GM23338 (cell line): ENCODE measurements around the gene PECR.

Experiments
- CREB1 ChIP-seq: fragments of 250-450 bp; sonication (Bioruptor Pico); IDR thresholded peaks from 2 replicates; pipeline ENCODE4 v1.5.0; 2020; ENCODE audit warnings: low read depth, mild to moderate bottlenecking, moderate library complexity
- CTCF ChIP-seq, 2 experiments: fragments of 200-600 bp in 1 of 2; sonication (generic) in 1 of 2; conservative IDR thresholded peaks; 2 replicates each; pipeline versions ENCODE4 v1.5.1 to v1.6.1; 2016 to 2017; ENCODE audit warnings: antibody characterized with exemption in 2 of 2, low read depth in 2 of 2, mild to moderate bottlenecking in 2 of 2, moderate library complexity in 1 of 2
- EZH2phosphoT487 ChIP-seq: fragments of 200-600 bp; sonication (generic); IDR thresholded peaks from one replicate; pipeline ENCODE4 v1.8.1; 2018; ENCODE audit warnings: antibody characterized with exemption; ENCODE audit not compliant: unreplicated experiment
- POLR2AphosphoS5 ChIP-seq: IDR thresholded peaks from 2 replicates; pipeline ENCODE4 v1.6.1; 2016; ENCODE audit warnings: antibody characterized with exemption, low read depth
- REST ChIP-seq: IDR thresholded peaks from one replicate; pipeline ENCODE4 v1.6.1; 2018; ENCODE audit warnings: antibody characterized with exemption; ENCODE audit not compliant: unreplicated experiment

GRCh38 chr2:216051350-216051749 lies 30.3 kb downstream of the PECR start:
- TF ChIP-seq CTCF (conservative IDR thresholded peaks at IDR 0.05; ENCODE audit: low read depth in 2 of 2): no peak
- TF ChIP-seq POLR2AphosphoS5: no peak
- TF ChIP-seq EZH2phosphoT487: no peak
- TF ChIP-seq REST: no peak
- no peak for TF ChIP-seq CREB1 (CRISPR knock-in tag)
